Liver (tissue), 9 donors: Measurements from ENCODE around the gene CASZ1. TPM values are rescaled to one million over a fixed set of nuclear protein-coding genes. Genes with fewer than 3 reads are reported as not detected.

Experiments used
- DNase-seq: peaks from one replicate; pipeline ENCODE4 v3.0.0-alpha.2; 2017; ENCODE audit warnings: low spot score
- H3K27ac ChIP-seq, 2 donors: one replicate each; pipeline ENCODE4 v1.7.0; 2013; ENCODE audit warnings: inconsistent platforms in 2 of 2, low read length in 2 of 2, control low read depth in 1 of 2, low read depth in 1 of 2, mild to moderate bottlenecking in 1 of 2
- H3K27me3 ChIP-seq, 4 donors: one replicate each; pipeline versions ENCODE4 v1.6.1 to v1.7.0; 2013; ENCODE audit warnings: low read length in 3 of 4, inconsistent platforms in 1 of 4, mild to moderate bottlenecking in 1 of 4, moderate library complexity in 1 of 4; ENCODE audit not compliant: control insufficient read depth in 4 of 4, insufficient read depth in 4 of 4
- H3K36me3 ChIP-seq, 4 donors: one replicate each; pipeline versions ENCODE4 v1.6.1 to v1.7.0; 2013; ENCODE audit warnings: low read length in 3 of 4, mild to moderate bottlenecking in 3 of 4, low read depth in 1 of 4, moderate library complexity in 1 of 4; ENCODE audit not compliant: control insufficient read depth in 4 of 4, insufficient read depth in 3 of 4
- H3K4me1 ChIP-seq, 4 donors: one replicate each; pipeline versions ENCODE4 v1.6.1 to v1.7.0; 2013; ENCODE audit warnings: low read length in 3 of 4, mild to moderate bottlenecking in 3 of 4, moderate library complexity in 1 of 4; ENCODE audit not compliant: control insufficient read depth in 4 of 4, insufficient read depth in 4 of 4
- H3K4me3 ChIP-seq, 3 donors: one replicate each; pipeline versions ENCODE4 v1.6.1 to v1.7.0; 2013; ENCODE audit warnings: low read length in 3 of 3, control low read depth in 1 of 3, low read depth in 1 of 3, mild to moderate bottlenecking in 1 of 3
- H3K9ac ChIP-seq, 2 donors: one replicate each; pipeline ENCODE4 v1.7.0; 2013; ENCODE audit warnings: low read length in 2 of 2, mild to moderate bottlenecking in 2 of 2, moderate library complexity in 2 of 2, control low read depth in 1 of 2, low read depth in 1 of 2
- H3K9me3 ChIP-seq, 4 donors: one replicate each; pipeline versions ENCODE4 v1.6.1 to v1.7.0; 2013; ENCODE audit warnings: low read length in 3 of 4; ENCODE audit not compliant: control insufficient read depth in 4 of 4
- ATF3 ChIP-seq: IDR thresholded peaks from 2 replicates; pipeline ENCODE4 v1.6.1; 2016; ENCODE audit warnings: antibody characterized with exemption
- FOXA1 ChIP-seq: IDR thresholded peaks from 2 replicates; pipeline ENCODE4 v1.6.1; 2016; ENCODE audit warnings: antibody characterized with exemption
- FOXA2 ChIP-seq: IDR thresholded peaks from 2 replicates; pipeline ENCODE4 v1.6.1; 2016; ENCODE audit warnings: antibody characterized with exemption
- GABPA ChIP-seq, 2 donors: IDR thresholded peaks in 1 of 2; conservative IDR thresholded peaks in 1 of 2; 2 replicates each; pipeline ENCODE4 v1.6.1; 2016; ENCODE audit warnings: antibody characterized with exemption in 2 of 2, mild to moderate bottlenecking in 1 of 2, moderate library complexity in 1 of 2
- HNF4A ChIP-seq, 2 donors: conservative IDR thresholded peaks; 2 replicates each; pipeline ENCODE4 v1.6.1; 2016; ENCODE audit warnings: antibody characterized with exemption in 2 of 2, mild to moderate bottlenecking in 2 of 2
- JUND ChIP-seq, 2 donors: IDR thresholded peaks; 2 replicates each; pipeline ENCODE4 v1.6.1; 2016; ENCODE audit warnings: antibody characterized with exemption in 2 of 2
- NR2F2 ChIP-seq: IDR thresholded peaks from 2 replicates; pipeline ENCODE4 v1.6.1; 2016; ENCODE audit warnings: antibody characterized with exemption
- SP1 ChIP-seq: IDR thresholded peaks from 2 replicates; pipeline ENCODE4 v1.6.1; 2018; ENCODE audit warnings: antibody characterized with exemption, mild to moderate bottlenecking
- WGBS: extraction: QIAGEN DNeasy Blood & Tissue Kit; methylation state at CpG from one replicate; pipeline ENCODE4 v1.1.7; 2013; 5-methylcytosine and 5-hydroxymethylcytosine counted together
- polyA plus RNA-seq, 2 donors: library from polyadenylated mRNA; stranded (reverse) in 1 of 2; unstranded in 1 of 2; fragments of 200-250 nt in 1 of 2; fragments of >200 nt in 1 of 2; fragmentation: Nextera tagmentation in 1 of 2; extraction: Ambion mirVana in 1 of 2; gene quantifications; one replicate each; pipeline versions ENCODE4 v1.2.1 to v1.2.3, GENCODE V29; 2013 to 2015
- total RNA-seq, 2 donors: library from RNA; depleted of rRNA; stranded (reverse); fragments of >200 nt; gene quantifications; one replicate each; pipeline ENCODE4 v1.2.3, GENCODE V29; 2014
- TF ChIP-seq, protein P1 (sequence below): IDR thresholded peaks from 2 replicates; pipeline ENCODE4 v1.6.1; 2016; ENCODE audit warnings: antibody characterized with exemption, mild to moderate bottlenecking
- TF ChIP-seq, protein P2 (sequence below): IDR thresholded peaks from 2 replicates; pipeline ENCODE4 v1.6.1; 2016; ENCODE audit warnings: antibody characterized with exemption
- TF ChIP-seq, protein P3 (sequence below): IDR thresholded peaks from 2 replicates; pipeline ENCODE4 v1.6.1; 2016; ENCODE audit warnings: antibody characterized with exemption
- donor health status: healthy.
- donor health status: healthy.
- donor health status: healthy.
- donor health status: healthy.
- donor health status: healthy.

The CASZ1 gene
- total and polyA plus RNA-seq, 4 donors, result 1.0 to 3.5 (median 1.9) TPM

GRCh38 chr1:10680487-10680886 is 116.0 kb downstream of the CASZ1 start:
- H3K36me3 ChIP-seq, result no peaks in the 10 kb centered on the region
- peaks cover 17 to 41% (median 34%) of the 10 kb centered on the region in 4 donors for H3K4me1 ChIP-seq
- no peak overlapping the region for H3K4me3 ChIP-seq
- H3K9ac ChIP-seq, result no peak overlapping the region
- TF ChIP-seq, protein P1, sequence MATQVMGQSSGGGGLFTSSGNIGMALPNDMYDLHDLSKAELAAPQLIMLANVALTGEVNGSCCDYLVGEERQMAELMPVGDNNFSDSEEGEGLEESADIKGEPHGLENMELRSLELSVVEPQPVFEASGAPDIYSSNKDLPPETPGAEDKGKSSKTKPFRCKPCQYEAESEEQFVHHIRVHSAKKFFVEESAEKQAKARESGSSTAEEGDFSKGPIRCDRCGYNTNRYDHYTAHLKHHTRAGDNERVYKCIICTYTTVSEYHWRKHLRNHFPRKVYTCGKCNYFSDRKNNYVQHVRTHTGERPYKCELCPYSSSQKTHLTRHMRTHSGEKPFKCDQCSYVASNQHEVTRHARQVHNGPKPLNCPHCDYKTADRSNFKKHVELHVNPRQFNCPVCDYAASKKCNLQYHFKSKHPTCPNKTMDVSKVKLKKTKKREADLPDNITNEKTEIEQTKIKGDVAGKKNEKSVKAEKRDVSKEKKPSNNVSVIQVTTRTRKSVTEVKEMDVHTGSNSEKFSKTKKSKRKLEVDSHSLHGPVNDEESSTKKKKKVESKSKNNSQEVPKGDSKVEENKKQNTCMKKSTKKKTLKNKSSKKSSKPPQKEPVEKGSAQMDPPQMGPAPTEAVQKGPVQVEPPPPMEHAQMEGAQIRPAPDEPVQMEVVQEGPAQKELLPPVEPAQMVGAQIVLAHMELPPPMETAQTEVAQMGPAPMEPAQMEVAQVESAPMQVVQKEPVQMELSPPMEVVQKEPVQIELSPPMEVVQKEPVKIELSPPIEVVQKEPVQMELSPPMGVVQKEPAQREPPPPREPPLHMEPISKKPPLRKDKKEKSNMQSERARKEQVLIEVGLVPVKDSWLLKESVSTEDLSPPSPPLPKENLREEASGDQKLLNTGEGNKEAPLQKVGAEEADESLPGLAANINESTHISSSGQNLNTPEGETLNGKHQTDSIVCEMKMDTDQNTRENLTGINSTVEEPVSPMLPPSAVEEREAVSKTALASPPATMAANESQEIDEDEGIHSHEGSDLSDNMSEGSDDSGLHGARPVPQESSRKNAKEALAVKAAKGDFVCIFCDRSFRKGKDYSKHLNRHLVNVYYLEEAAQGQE, result no peak
- TF ChIP-seq HNF4A (conservative IDR thresholded peaks at IDR 0.05) (no peak), GABPA (IDR thresholded peaks at IDR 0.05 in 1 of 2, conservative IDR thresholded peaks at IDR 0.05 in 1 of 2) (no peak), SP1 (no peak), FOXA1 (no peak), NR2F2 (no peak), FOXA2 (no peak), JUND (IDR thresholded peaks at IDR 0.05) (no peak), ATF3 (no peak)
- TF ChIP-seq, protein P2, sequence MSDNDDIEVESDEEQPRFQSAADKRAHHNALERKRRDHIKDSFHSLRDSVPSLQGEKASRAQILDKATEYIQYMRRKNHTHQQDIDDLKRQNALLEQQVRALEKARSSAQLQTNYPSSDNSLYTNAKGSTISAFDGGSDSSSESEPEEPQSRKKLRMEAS, result no peak
- H3K27me3 ChIP-seq, result no peaks in the 10 kb centered on the region
- WGBS, result 86% methylated on average over 11 of the region's 11 CpGs
- no peak overlapping the region for H3K27ac ChIP-seq
- H3K9me3 ChIP-seq, result no peaks in the 10 kb centered on the region
- DNase-seq, result no peak

- no peak overlapping the region for H3K9ac ChIP-seq
Measured at GRCh38 chr1:10679496-10680220, 116.8 kb downstream of the CASZ1 start.

More at GRCh38 chr1:10679496-10680220, 116.8 kb downstream of the CASZ1 start:
- DNase-seq, result no peak
- no peaks in the 10 kb centered on the region for H3K36me3 ChIP-seq
- WGBS, result 70% methylated on average over 9 of the region's 9 CpGs
- peaks cover 19 to 47% (median 39%) of the 10 kb centered on the region in 4 donors for H3K4me1 ChIP-seq
- H3K9me3 ChIP-seq, result no peaks in the 10 kb centered on the region
- TF ChIP-seq, protein P3, sequence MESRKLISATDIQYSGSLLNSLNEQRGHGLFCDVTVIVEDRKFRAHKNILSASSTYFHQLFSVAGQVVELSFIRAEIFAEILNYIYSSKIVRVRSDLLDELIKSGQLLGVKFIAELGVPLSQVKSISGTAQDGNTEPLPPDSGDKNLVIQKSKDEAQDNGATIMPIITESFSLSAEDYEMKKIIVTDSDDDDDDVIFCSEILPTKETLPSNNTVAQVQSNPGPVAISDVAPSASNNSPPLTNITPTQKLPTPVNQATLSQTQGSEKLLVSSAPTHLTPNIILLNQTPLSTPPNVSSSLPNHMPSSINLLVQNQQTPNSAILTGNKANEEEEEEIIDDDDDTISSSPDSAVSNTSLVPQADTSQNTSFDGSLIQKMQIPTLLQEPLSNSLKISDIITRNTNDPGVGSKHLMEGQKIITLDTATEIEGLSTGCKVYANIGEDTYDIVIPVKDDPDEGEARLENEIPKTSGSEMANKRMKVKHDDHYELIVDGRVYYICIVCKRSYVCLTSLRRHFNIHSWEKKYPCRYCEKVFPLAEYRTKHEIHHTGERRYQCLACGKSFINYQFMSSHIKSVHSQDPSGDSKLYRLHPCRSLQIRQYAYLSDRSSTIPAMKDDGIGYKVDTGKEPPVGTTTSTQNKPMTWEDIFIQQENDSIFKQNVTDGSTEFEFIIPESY, result no peak
- H3K4me3 ChIP-seq, result no peak overlapping the region
- H3K27me3 ChIP-seq, result no peaks in the 10 kb centered on the region
- H3K27ac ChIP-seq, result no peak overlapping the region
